ENCODE data around the gene KCNT1. TPM values are rescaled to one million over a fixed set of nuclear protein-coding genes. Genes with fewer than 3 reads are reported as not detected.

Gene KCNT1
- total RNA-seq, 1 experiment from 2014 or later = 0.68 TPM

DNA sequence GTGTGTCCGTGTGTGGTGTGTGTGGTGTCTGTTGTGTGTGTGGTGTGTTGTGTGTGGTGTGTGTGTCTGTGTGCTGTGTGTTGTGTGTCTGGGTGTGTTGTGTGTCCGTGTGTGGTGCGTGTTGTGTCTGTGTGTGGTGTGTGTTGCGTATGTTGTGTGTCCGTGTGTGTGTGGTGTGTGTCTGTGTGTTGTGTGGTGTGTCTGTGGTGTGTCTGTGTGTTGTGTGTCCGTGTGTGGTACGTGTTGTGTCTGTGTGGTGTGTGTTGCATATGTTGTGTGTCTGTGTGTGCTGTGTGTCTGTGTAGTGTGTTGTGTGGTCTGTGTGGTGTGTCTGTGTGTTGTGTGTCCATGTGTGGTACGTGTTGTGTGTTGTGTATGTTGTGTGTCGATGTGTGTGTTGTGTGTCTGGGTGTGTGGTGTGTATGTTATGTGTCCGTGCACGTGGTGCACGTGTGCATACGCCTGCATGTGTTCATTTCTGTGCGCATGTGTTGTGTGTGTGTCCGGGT lies 72.3 kb downstream of the KCNT1 start:
- H3K4me3 Mint-ChIP-seq = no peak overlapping the region
- Histone ChIP-seq H3K9ac (ENCODE audit: extremely low read depth, insufficient read length, low read length) (no peak overlapping the region), H3K23me2 (ENCODE audit: insufficient read length, low read depth, low read length, poor library complexity, severe bottlenecking) (no peaks in the 10 kb centered on the region), H2BK20ac (ENCODE audit: low read depth, low read length, poor library complexity, severe bottlenecking) (no peak overlapping the region), H2AFZ (ENCODE audit: low read length) (no peak overlapping the region), H3K18ac (ENCODE audit: insufficient read length, low read depth, low read length) (peak overlapping the region; percentile 0), H3K4ac (ENCODE audit: low read depth, low read length) (no peak overlapping the region), H3K23ac (ENCODE audit: insufficient read length, low read depth, low read length) (no peak overlapping the region), H3K79me1 (ENCODE audit: insufficient read depth, low read depth, low read length, poor library complexity, severe bottlenecking) (no peaks in the 10 kb centered on the region), H2BK120ac (ENCODE audit: low read depth, low read length, poor library complexity, severe bottlenecking) (no peak overlapping the region), H3K4me1 (ENCODE audit: insufficient read depth, low read length) (no peaks in the 10 kb centered on the region), H3K27ac (ENCODE audit: insufficient read length, low read depth, low read length) (no peak overlapping the region), H4K91ac (ENCODE audit: insufficient read length, low read depth, low read length) (no peak overlapping the region), H2BK12ac (ENCODE audit: insufficient read length, low read depth, low read length) (no peak overlapping the region), H3K4me2 (ENCODE audit: insufficient read depth, insufficient read length, low read length) (no peak overlapping the region), H4K20me1 (ENCODE audit: control insufficient read depth, insufficient read depth, insufficient read length) (peaks cover 2% of the 10 kb centered on the region), H3K27me3 (ENCODE audit: insufficient read depth, low read length) (no peaks in the 10 kb centered on the region), H3K9me3 (ENCODE audit: control insufficient read depth, low read depth, low read length) (no peaks in the 10 kb centered on the region), H4K5ac (ENCODE audit: insufficient read length, low read depth, low read length) (no peak overlapping the region), H3K14ac (ENCODE audit: insufficient read depth, low read length) (no peak overlapping the region), H3T11ph (ENCODE audit: low read length) (no peak overlapping the region), H4K8ac (replicated peaks; ENCODE audit: insufficient read length, low read depth, low read length) (peak overlapping the region; percentile 1), H2AK5ac (ENCODE audit: insufficient read length, low read length) (no peak overlapping the region), H3K79me2 (ENCODE audit: insufficient read depth, low read length) (no peaks in the 10 kb centered on the region), H2BK15ac (ENCODE audit: low read depth, low read length) (no peak overlapping the region), H2BK5ac (ENCODE audit: insufficient read length, low read length) (no peak overlapping the region), H3K56ac (ENCODE audit: insufficient read length, low read depth, low read length) (no peak overlapping the region)
- no CpG with 5 or more reads among the region's 15 CpGs for WGBS (ENCODE audit: extremely low coverage, insufficient read length, low lambda C conversion rate)
- H3K4me1 Mint-ChIP-seq = no peaks in the 10 kb centered on the region
- H3K36me3 Mint-ChIP-seq (ENCODE audit: insufficient read depth in 1 of 3, low read depth in 3 of 3) = no peaks in the 10 kb centered on the region
- no peaks in the 10 kb centered on the region for H3K9me3 Mint-ChIP-seq
- TF ChIP-seq, protein P1, sequence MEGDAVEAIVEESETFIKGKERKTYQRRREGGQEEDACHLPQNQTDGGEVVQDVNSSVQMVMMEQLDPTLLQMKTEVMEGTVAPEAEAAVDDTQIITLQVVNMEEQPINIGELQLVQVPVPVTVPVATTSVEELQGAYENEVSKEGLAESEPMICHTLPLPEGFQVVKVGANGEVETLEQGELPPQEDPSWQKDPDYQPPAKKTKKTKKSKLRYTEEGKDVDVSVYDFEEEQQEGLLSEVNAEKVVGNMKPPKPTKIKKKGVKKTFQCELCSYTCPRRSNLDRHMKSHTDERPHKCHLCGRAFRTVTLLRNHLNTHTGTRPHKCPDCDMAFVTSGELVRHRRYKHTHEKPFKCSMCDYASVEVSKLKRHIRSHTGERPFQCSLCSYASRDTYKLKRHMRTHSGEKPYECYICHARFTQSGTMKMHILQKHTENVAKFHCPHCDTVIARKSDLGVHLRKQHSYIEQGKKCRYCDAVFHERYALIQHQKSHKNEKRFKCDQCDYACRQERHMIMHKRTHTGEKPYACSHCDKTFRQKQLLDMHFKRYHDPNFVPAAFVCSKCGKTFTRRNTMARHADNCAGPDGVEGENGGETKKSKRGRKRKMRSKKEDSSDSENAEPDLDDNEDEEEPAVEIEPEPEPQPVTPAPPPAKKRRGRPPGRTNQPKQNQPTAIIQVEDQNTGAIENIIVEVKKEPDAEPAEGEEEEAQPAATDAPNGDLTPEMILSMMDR (conservative IDR thresholded peaks at IDR 0.05) = no peak
- H3K27me3 Mint-ChIP-seq (ENCODE audit: low read depth) = no peaks in the 10 kb centered on the region
- no peak overlapping the region for H3K27ac Mint-ChIP-seq
- no peak for DNase-seq
